HuH-7.5 (cell line): ENCODE results near the gene MBD3L4.
"Not testable (repeated sequence)": the region's sequence is repeated elsewhere in the genome, so short reads cannot be mapped to it uniquely, and the experiment has no call there.

Experiments
- DNase-seq: peaks from one replicate; pipeline ENCODE4 v3.0.0; 2011; ENCODE audit warnings: low spot score

Gene MBD3L4

GRCh38 chr19:7040079-7040478 lies at the start of gene MBD3L4:
MBD3L4 (minus strand) TSS chr19:7040179; CDS start chr19:7040144, 35 bp downstream.
- not testable (repeated sequence) for DNase-seq

GRCh38 chr19:7088999-7089398 lies 49.0 kb upstream of the MBD3L4 start:
- DNase-seq = no peak

- DNase-seq = no peak
Measured at GRCh38 chr19:7083076-7083956, 43.3 kb upstream of the MBD3L4 start.

- DNase-seq = no peak
Measured at GRCh38 chr19:7078008-7078407, 38.0 kb upstream of the MBD3L4 start.

GRCh38 chr19:7076151-7076550 lies 36.2 kb upstream of the MBD3L4 start:
- no peak for DNase-seq

GRCh38 chr19:7074705-7075282 lies 34.8 kb upstream of the MBD3L4 start:
- no peak for DNase-seq

GRCh38 chr19:7072541-7072940 lies 32.6 kb upstream of the MBD3L4 start:
- no peak for DNase-seq

- no peak for DNase-seq
Measured at GRCh38 chr19:7069904-7070226, 29.9 kb upstream of the MBD3L4 start.

- peak; percentile 78 for DNase-seq
Measured at GRCh38 chr19:7069042-7069903, 29.3 kb upstream of the MBD3L4 start, which contains the start of gene ZNF557. ZNF557 (plus strand) TSS chr19:7069703; CDS start chr19:7075075, 5,372 bp downstream.

- DNase-seq = no peak
Measured at GRCh38 chr19:7068599-7068998, 28.6 kb upstream of the MBD3L4 start.

GRCh38 chr19:7067716-7068115 lies 27.7 kb upstream of the MBD3L4 start:
- DNase-seq = no peak

- not testable (repeated sequence) for DNase-seq
Measured at GRCh38 chr19:7067122-7067521, 27.1 kb upstream of the MBD3L4 start.

GRCh38 chr19:7063764-7064418 lies 23.9 kb upstream of the MBD3L4 start:
- DNase-seq = no peak

GRCh38 chr19:7063339-7063738 lies 23.4 kb upstream of the MBD3L4 start:
- DNase-seq = no peak

- DNase-seq = not testable (repeated sequence)
Measured at GRCh38 chr19:7059977-7060376, 20.0 kb upstream of the MBD3L4 start.

GRCh38 chr19:7058576-7058975 lies 18.6 kb upstream of the MBD3L4 start, which contains the start of gene MBD3L3:
MBD3L3 (minus strand) TSS chr19:7058676; CDS start chr19:7058605, 71 bp downstream.
- DNase-seq = not testable (repeated sequence)

GRCh38 chr19:7056371-7056770 lies 16.4 kb upstream of the MBD3L4 start:
- DNase-seq = not testable (repeated sequence)

- DNase-seq = not testable (repeated sequence)
Measured at GRCh38 chr19:7055679-7056078, 15.7 kb upstream of the MBD3L4 start.

GRCh38 chr19:7054635-7055368 lies 14.8 kb upstream of the MBD3L4 start:
- not testable (repeated sequence) for DNase-seq

- DNase-seq = not testable (repeated sequence)
Measured at GRCh38 chr19:7052896-7053295, 12.9 kb upstream of the MBD3L4 start.

GRCh38 chr19:7051421-7051820 lies 11.4 kb upstream of the MBD3L4 start:
- DNase-seq = not testable (repeated sequence)
